DOHH2 (cell line): ENCODE measurements around the gene PITX1.

Experiments used
- H3F3A ChIP-seq: fragments of 200-600 bp; sonication (generic), shearing (Covaris generic); 2 replicates; pipeline ENCODE4 v1.6.0; 2016; ENCODE audit warnings: antibody characterized with exemption, mild to moderate bottlenecking; ENCODE audit not compliant: control insufficient read depth, insufficient read depth
- H3K27ac ChIP-seq: fragments of 200-600 bp; sonication (generic); 2 replicates; pipeline ENCODE4 v1.5.1; 2014; ENCODE audit warnings: low read depth, mild to moderate bottlenecking, low read length, moderate library complexity
- H3K27me3 ChIP-seq: fragments of 200-600 bp; sonication (generic); 2 replicates; pipeline ENCODE4 v1.6.1; 2014; ENCODE audit warnings: mild to moderate bottlenecking, low read length, mixed read lengths; ENCODE audit not compliant: control insufficient read depth
- H3K36me3 ChIP-seq: fragments of 200-600 bp; sonication (generic); 2 replicates; pipeline ENCODE4 v1.6.1; 2014; ENCODE audit warnings: mild to moderate bottlenecking, low read length, moderate library complexity, mixed read lengths; ENCODE audit not compliant: control insufficient read depth
- H3K4me1 ChIP-seq: fragments of 200-600 bp; sonication (generic); 2 replicates; pipeline ENCODE4 v1.6.1; 2014; ENCODE audit warnings: mild to moderate bottlenecking, low read length, mixed read lengths; ENCODE audit not compliant: control insufficient read depth
- H3K4me2 ChIP-seq: fragments of 200-600 bp; sonication (generic); 2 replicates; pipeline ENCODE4 v1.6.0; 2014; ENCODE audit warnings: mild to moderate bottlenecking, low read length, moderate library complexity
- H3K4me3 ChIP-seq: fragments of 200-600 bp; sonication (generic); 2 replicates; pipeline ENCODE4 v1.5.1; 2014; ENCODE audit warnings: mild to moderate bottlenecking, low read length, mixed read lengths
- H3K79me2 ChIP-seq: fragments of 200-600 bp; sonication (generic); 2 replicates; pipeline ENCODE4 v1.6.1; 2014; ENCODE audit warnings: mild to moderate bottlenecking, low read length, mixed read lengths; ENCODE audit not compliant: control insufficient read depth
- H3K9me2 ChIP-seq: fragments of 200-600 bp; sonication (generic); replicated peaks from 2 replicates; pipeline ENCODE4 v1.6.1; 2014; ENCODE audit warnings: mild to moderate bottlenecking, low read length, mixed read lengths; ENCODE audit not compliant: control insufficient read depth
- H3K9me3 ChIP-seq: fragments of 200-600 bp; sonication (generic); 2 replicates; pipeline ENCODE4 v1.6.1; 2014; ENCODE audit warnings: antibody characterized with exemption, low read length, mixed read lengths; ENCODE audit not compliant: control insufficient read depth, insufficient read depth
- H4K20me1 ChIP-seq: fragments of 200-600 bp; sonication (generic); 2 replicates; pipeline ENCODE4 v1.6.0; 2014; ENCODE audit warnings: low read depth, mild to moderate bottlenecking, antibody characterized with exemption, low read length, moderate library complexity; ENCODE audit not compliant: control insufficient read depth, insufficient read depth
- EZH2phosphoT487 ChIP-seq: fragments of 200-600 bp; sonication (generic); IDR thresholded peaks from 2 replicates; pipeline ENCODE4 v1.6.1; 2017; ENCODE audit warnings: borderline replicate concordance, mild to moderate bottlenecking, antibody characterized with exemption, low read length, moderate library complexity, mixed read lengths
- TF ChIP-seq, protein P1 (sequence below): fragments of 200-600 bp; sonication (generic); IDR thresholded peaks from one replicate; pipeline ENCODE4 v1.5.1; 2014; ENCODE audit warnings: antibody characterized with exemption, mild to moderate bottlenecking, low read depth, low read length; ENCODE audit not compliant: poor library complexity, severe bottlenecking

The PITX1 gene

DNA sequence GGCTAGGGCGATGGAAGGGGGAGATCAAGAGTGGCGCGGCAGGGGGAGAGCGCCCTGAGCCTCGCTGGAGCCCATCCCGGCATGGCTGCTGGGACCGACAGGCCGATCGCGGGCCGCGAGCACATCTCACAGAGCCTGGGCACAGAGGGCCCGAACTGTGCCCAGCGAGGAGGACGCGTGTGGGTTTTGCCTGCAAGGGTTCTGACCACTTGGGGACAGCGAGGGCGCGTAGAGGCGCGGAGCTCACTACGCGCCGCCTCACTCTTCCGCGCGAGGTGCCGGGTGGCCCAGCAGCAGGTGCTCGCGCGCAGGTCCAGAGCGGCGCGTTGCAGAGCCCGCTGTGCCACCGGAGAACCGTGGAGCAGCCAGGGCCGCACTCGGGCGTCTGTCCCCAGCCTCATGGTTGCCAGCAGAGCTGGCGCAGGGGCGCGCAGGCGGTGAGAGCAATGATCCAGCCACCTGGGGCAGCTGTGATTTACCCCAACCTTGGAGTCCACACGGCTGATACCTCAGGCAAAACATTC lies 16.3 kb upstream of the PITX1 start:
- H3K4me3 ChIP-seq, result no peak overlapping the region
- no peaks in the 10 kb centered on the region for H3K9me2 ChIP-seq

DNA sequence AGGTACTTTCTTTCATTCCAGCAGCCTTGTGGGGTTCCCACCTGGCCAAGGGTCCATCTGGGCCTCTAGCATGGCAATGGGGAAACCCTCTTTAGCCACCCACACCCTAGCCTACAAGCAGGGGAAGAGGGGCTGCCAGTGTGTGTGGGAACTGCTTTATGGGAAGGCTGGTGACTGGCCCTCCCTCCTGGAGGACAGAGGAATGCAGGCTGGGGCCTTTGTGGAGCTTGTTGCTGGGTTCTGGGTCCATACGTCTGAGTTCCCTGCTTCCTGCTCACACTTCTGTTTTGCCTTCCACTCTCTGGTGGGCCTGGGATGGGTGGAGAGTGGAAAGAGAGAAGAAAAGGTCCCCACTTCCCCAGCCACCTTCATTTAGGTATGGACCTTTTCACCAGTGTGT lies 14.9 kb upstream of the PITX1 start:
- Histone ChIP-seq H3K9me2 (no peaks in the 10 kb centered on the region), H3K27me3 (no peaks in the 10 kb centered on the region), H3K36me3 (no peaks in the 10 kb centered on the region), H3K4me2 (peak overlapping the region; percentile 44), H3K9me3 (no peaks in the 10 kb centered on the region), H3K4me3 (peak overlapping the region; percentile 19; the same call in 1 of the 2 replicates), H3K79me2 (0 out of 2 replicates have a peak, but pooled peaks cover 5% of the 10 kb centered on the region), H3K4me1 (peaks cover 89% of the 10 kb centered on the region), H3F3A (peaks cover 4% of the 10 kb centered on the region), H4K20me1 (no peaks in the 10 kb centered on the region), H3K27ac (peak overlapping the region; percentile 43)
- no peak for TF ChIP-seq EZH2phosphoT487
- TF ChIP-seq, protein P1, sequence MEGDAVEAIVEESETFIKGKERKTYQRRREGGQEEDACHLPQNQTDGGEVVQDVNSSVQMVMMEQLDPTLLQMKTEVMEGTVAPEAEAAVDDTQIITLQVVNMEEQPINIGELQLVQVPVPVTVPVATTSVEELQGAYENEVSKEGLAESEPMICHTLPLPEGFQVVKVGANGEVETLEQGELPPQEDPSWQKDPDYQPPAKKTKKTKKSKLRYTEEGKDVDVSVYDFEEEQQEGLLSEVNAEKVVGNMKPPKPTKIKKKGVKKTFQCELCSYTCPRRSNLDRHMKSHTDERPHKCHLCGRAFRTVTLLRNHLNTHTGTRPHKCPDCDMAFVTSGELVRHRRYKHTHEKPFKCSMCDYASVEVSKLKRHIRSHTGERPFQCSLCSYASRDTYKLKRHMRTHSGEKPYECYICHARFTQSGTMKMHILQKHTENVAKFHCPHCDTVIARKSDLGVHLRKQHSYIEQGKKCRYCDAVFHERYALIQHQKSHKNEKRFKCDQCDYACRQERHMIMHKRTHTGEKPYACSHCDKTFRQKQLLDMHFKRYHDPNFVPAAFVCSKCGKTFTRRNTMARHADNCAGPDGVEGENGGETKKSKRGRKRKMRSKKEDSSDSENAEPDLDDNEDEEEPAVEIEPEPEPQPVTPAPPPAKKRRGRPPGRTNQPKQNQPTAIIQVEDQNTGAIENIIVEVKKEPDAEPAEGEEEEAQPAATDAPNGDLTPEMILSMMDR, result no peak

More for the DNA sequence above, 16.3 kb upstream of the PITX1 start:
- H3K9me3 ChIP-seq, result no peaks in the 10 kb centered on the region
- peaks cover 9% of the 10 kb centered on the region for H3K79me2 ChIP-seq
- peaks cover 98% of the 10 kb centered on the region for H3K4me1 ChIP-seq
- no peaks in the 10 kb centered on the region for H3K27me3 ChIP-seq
- TF ChIP-seq, protein P1, result no peak
- no peak for TF ChIP-seq EZH2phosphoT487
- peaks cover 2% of the 10 kb centered on the region; the same call in 1 of the 2 replicates for H3K36me3 ChIP-seq
- H3K27ac ChIP-seq, result no peak overlapping the region
- H3K4me2 ChIP-seq, result peak overlapping the region; percentile 44
- H3F3A ChIP-seq, result peaks cover 8% of the 10 kb centered on the region
- H4K20me1 ChIP-seq, result no peaks in the 10 kb centered on the region

DNA sequence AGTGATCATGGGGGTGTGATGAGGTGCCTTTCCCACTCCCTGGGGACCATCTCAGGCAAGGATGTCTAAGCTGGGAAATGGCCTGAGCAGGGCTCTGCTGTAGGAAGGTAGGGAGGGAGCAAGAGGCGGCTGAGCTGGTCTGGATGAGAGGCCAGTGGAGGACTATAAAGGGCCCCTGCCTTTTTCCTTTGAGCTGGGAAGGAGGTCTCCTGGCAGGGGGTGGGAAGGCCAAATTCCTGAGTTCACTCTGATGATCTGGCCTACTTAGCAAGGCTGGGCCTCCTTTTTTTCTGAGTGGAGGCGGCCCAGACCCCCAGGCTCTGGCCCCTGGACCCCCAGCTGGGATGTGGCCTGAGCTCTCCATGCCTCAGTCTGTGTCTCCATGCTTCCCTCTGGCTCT lies 14.3 kb upstream of the PITX1 start:
- Histone ChIP-seq H4K20me1 (no peaks in the 10 kb centered on the region), H3K27me3 (no peaks in the 10 kb centered on the region), H3F3A (no peaks in the 10 kb centered on the region), H3K27ac (no peak overlapping the region), H3K9me3 (no peaks in the 10 kb centered on the region), H3K36me3 (no peaks in the 10 kb centered on the region), H3K4me2 (no peak overlapping the region), H3K4me1 (peaks cover 89% of the 10 kb centered on the region), H3K9me2 (no peaks in the 10 kb centered on the region), H3K79me2 (0 out of 2 replicates have a peak, but pooled peaks cover 5% of the 10 kb centered on the region), H3K4me3 (no peak overlapping the region)
- TF ChIP-seq EZH2phosphoT487, result no peak
- TF ChIP-seq, protein P1, result no peak
